C4-2B (cell line): ENCODE results near the gene DHPS.

Experiments
- ZFX ChIP-seq: fragments of 450-650 bp; IDR thresholded peaks from 2 replicates; pipeline ENCODE4 v1.6.1; 2017
- TF ChIP-seq, protein P1 (sequence below): fragments of 450-650 bp; conservative IDR thresholded peaks from 2 replicates; pipeline ENCODE4 v1.5.1; 2017; ENCODE audit warnings: mild to moderate bottlenecking

DNA sequence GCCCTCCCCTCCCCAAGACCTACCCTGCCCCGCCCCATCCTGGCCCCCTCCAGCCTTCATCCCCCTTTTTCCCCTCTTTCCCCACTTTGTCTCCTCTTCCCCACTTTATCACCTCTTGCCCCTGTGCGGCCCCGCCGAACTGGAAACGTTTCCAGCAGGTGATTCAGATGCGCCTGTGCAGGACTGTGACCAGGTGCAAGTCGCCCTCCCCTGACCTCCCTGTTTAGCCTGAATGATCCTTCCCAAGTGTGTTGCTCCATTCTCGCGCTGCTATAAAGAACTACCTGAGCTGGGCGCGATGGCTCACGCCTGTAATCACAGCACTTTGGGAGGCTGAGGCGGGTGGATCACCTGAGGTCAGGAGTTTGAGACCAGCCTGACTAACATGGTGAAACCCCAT is 45.0 kb downstream of the DHPS start:
- TF ChIP-seq, protein P1, sequence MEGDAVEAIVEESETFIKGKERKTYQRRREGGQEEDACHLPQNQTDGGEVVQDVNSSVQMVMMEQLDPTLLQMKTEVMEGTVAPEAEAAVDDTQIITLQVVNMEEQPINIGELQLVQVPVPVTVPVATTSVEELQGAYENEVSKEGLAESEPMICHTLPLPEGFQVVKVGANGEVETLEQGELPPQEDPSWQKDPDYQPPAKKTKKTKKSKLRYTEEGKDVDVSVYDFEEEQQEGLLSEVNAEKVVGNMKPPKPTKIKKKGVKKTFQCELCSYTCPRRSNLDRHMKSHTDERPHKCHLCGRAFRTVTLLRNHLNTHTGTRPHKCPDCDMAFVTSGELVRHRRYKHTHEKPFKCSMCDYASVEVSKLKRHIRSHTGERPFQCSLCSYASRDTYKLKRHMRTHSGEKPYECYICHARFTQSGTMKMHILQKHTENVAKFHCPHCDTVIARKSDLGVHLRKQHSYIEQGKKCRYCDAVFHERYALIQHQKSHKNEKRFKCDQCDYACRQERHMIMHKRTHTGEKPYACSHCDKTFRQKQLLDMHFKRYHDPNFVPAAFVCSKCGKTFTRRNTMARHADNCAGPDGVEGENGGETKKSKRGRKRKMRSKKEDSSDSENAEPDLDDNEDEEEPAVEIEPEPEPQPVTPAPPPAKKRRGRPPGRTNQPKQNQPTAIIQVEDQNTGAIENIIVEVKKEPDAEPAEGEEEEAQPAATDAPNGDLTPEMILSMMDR: no peak
- no peak for TF ChIP-seq ZFX
